ENCODE data around the gene GSN.

The GSN gene

GRCh38 chr9:121303456-121304451 lies 35.8 kb downstream of the GSN start:
- no peak for DNase-seq (ENCODE audit: low read depth)

- no peak for DNase-seq (ENCODE audit: low read depth)
Observed at GRCh38 chr9:121304707-121305106, 36.7 kb downstream of the GSN start.

- no peak for DNase-seq (ENCODE audit: low read depth)
Observed at GRCh38 chr9:121305269-121305994, 37.5 kb downstream of the GSN start.

GRCh38 chr9:121307976-121308375 lies 40.0 kb downstream of the GSN start:
- no peak for DNase-seq (ENCODE audit: low read depth)

DNA sequence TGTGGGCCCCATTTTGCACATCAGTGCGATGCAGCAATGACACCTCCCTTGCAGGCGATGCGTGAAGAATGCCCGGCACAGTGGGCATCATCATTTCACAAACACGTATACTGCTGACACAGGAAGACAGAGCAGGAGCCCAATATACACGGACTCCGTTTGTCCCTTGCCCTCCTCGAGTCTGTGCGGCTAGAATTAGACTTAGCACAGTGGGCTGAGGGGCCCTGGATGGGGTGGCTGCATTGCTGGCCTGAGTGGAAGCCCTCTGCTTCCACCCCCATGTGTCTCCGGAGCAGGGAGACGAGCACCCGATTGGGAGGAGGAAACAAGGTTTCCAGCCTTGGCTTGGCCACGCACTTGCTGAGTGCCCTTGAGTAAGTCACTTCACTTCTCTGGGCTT lies 40.8 kb downstream of the GSN start:
- no peak for DNase-seq (ENCODE audit: low read depth)

GRCh38 chr9:121309171-121309570 lies 41.2 kb downstream of the GSN start:
- DNase-seq (ENCODE audit: low read depth) = no peak

GRCh38 chr9:121309833-121310425 lies 42.0 kb downstream of the GSN start:
- DNase-seq (ENCODE audit: low read depth) = no peak

DNA sequence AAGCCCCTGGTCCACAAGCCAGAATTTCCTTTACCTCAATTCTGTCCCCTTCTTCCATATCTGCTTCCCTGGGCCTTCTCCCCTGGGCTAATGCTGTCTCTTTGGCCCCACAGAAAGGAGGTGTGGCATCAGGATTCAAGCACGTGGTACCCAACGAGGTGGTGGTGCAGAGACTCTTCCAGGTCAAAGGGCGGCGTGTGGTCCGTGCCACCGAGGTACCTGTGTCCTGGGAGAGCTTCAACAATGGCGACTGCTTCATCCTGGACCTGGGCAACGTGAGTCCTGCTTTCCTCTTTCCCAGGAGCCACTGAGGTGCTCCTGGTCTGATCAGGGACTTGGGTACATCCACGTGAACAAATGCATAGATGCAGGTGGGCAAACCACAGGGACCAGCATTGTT lies 42.6 kb downstream of the GSN start:
- no peak for DNase-seq (ENCODE audit: low read depth)

- no peak for DNase-seq (ENCODE audit: low read depth)
Observed at GRCh38 chr9:121312169-121312568, 44.2 kb downstream of the GSN start.

DNA sequence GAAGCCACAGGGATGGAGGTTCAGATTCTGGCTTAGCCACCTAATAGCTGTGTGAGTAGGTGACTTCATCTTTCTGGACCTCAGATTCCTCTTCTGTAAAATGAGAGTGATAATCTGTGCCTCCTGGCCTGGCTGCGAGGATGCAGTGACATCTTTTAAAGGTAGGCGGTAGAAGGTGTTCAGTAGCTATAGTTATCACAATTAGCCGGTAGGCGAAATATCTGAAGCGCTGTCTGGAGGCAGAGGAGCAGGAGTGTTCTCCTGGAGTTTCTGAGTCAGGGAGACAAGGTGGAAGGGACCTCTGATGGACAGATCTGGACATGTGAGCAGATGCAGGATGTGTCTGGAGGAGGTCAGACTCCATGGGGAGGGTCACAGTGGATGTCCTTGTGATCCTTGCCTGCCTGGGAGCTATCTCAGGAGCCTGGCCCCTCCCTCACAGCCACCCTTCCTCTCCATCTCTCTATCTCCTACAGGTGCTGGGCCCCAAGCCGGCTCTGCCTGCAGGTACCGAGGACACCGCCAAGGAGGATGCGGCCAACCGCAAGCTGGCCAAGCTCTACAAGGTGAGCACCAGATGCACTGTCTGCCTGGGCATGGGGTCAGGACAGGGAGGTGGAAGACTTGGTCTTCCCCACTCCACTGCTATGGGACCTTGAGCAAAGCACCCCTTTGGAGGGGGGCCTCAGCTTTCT lies 45.6 kb downstream of the GSN start:
- no peak for DNase-seq (ENCODE audit: low read depth)

DNA sequence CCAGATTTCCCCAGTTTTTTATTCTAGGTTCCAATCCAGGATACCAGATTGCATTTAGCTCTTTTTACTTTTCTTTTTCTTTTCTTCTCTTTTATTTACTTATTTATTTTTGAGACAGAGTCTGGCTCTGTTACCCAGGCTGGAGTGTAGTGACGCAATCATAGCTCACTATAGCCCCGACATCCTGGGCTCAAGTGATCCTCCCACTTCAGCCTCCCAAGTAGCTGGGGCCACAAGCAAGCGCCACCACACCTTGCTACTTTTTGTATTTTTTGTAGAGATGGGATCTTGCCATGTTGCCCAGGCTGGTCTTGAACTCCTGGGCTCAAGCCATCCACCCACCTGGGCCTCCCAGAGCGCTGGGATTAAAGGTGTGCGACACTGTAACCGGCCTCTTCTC lies 48.4 kb downstream of the GSN start:
- DNase-seq (ENCODE audit: low read depth) = no peak

- no peak for DNase-seq (ENCODE audit: low read depth)
Observed at GRCh38 chr9:121316852-121317373, 49.0 kb downstream of the GSN start.

GRCh38 chr9:121317737-121318630 lies 50.0 kb downstream of the GSN start:
- no peak for DNase-seq (ENCODE audit: low read depth)

DNA sequence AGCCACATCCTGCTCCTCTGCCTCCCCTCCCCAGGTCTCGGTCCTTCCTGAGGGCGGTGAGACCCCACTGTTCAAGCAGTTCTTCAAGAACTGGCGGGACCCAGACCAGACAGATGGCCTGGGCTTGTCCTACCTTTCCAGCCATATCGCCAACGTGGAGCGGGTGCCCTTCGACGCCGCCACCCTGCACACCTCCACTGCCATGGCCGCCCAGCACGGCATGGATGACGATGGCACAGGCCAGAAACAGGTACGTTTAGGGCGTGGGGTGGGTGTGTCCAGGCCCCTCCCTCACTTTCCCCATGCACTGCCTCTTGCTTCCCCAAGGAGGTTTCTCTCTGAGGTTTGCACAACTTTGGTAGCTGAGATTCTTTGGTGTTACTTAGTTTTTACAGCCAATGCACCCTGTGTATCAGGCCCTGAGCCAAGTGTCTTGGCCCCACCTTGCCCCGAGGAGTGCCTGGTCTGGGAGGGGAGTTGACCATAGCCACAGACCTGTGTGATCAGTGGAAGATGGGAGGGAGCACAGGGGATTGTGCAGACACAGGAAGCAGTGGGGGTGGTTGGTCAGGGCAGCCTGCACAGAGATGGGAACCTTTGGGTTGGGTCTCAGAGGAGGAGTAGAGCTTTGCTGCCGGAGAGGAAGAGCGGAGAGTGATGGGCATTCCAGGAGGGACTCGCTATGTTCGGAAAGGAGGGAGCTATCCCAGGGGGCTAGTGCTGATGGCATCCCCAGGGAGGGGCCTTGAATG lies 50.8 kb downstream of the GSN start:
- DNase-seq (ENCODE audit: low read depth) = no peak

DNA sequence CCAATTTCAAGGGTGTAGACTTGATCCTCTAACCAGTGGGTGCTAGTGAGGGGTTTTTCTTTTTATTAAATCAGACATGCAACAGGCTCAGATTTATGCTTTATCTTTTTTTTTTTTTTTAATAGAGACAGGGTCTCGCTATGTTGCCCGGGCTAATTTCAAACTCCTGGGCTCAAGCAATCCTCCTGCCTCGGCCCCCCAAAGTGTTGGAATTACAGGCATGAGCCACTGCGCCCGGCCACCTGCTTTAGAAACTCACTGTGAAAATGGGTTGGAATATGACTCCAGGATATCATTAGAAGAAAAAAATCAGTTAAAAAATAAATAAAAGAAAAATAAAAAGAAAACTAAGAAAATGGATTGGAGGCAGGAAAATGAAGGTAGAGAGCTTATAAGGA lies 51.4 kb downstream of the GSN start:
- no peak for DNase-seq (ENCODE audit: low read depth)

- no peak for DNase-seq (ENCODE audit: low read depth)
Observed at GRCh38 chr9:121321016-121321503, 53.1 kb downstream of the GSN start.

GRCh38 chr9:121322037-121322736 lies 54.2 kb downstream of the GSN start:
- no peak for DNase-seq (ENCODE audit: low read depth)

DNA sequence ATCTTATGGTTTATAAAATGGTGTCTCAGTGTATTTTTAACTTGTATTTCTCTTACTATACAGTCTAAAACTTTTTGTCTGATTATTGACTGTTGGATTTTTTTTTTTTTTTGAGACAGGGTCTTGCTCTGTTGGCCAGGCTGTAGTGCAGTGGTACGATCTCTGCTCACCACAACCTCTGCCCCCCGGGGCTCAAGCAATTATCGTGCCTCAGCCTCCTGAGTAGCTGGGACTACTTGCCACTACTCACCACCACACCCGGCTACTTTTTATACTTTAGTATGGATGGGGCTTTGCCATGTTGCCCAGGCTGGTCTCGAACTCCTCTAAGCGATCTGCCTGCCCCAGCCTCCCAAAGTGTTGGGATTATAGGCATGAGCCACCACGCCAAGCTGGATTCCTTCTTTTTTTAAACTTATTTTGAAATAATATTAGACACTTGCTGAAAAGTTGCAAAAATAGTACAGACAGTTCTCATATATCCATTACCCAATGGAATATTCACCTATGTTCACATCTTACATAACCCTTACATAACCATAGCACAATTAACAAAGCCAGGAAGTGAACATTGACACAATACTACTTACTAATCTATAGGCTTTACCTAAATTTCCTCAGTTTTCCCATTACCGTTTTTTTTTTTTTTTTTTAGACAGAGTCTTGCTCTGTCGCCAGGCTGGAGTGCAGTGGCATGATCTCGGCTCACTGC lies 54.9 kb downstream of the GSN start:
- DNase-seq (ENCODE audit: low read depth) = no peak

All from stimulated activated CD8-positive, alpha-beta memory T cell treated with anti-CD3 and anti-CD28 coated beads, Interleukin-12 subunit alpha, Interleukin-12 subunit beta, amount 100 ng/mL, for 1 hour (primary cell).